K562 (cell line): Measurements from ENCODE around the gene PRR14L. TPM values are rescaled to one million over a fixed set of nuclear protein-coding genes. Genes with fewer than 3 reads are reported as not detected.

Experiments used
- AFF4 ChIP-seq: sonication (generic); formaldehyde crosslinking; IDR thresholded peaks from 2 replicates; pipeline ENCODE4 v1.8.0; 2023; ENCODE audit warnings: mild to moderate bottlenecking, missing genetic modification reagents
- CEBPG ChIP-seq, 3 experiments: fragments of 200-800 bp in 1 of 3; sonication (Bioruptor generic) in 1 of 3; sonication (generic) in 1 of 3; formaldehyde crosslinking in 1 of 3; IDR thresholded peaks in 2 of 3; conservative IDR thresholded peaks in 1 of 3; 2 replicates each; pipeline versions ENCODE4 v1.6.1 to v1.8.0; 2016 to 2022; ENCODE audit warnings: missing compliant biosample characterization in 2 of 3, missing genetic modification characterization in 2 of 3, mild to moderate bottlenecking in 1 of 3, missing genetic modification reagents in 1 of 3
- CREB3L1 ChIP-seq: fragments of 450-650 bp; IDR thresholded peaks from 2 replicates; pipeline ENCODE4 v1.6.1; 2014; ENCODE audit warnings: low read depth, mild to moderate bottlenecking, moderate library complexity, borderline replicate concordance
- HNRNPLL ChIP-seq: fragments of 200-400 bp; formaldehyde crosslinking; IDR thresholded peaks from 2 replicates; pipeline ENCODE4 v1.6.1; 2017; ENCODE audit warnings: low read length, low read depth, mild to moderate bottlenecking; ENCODE audit not compliant: poor library complexity, severe bottlenecking
- MTA1 ChIP-seq: fragments of 450-650 bp; IDR thresholded peaks from 2 replicates; pipeline ENCODE4 v1.6.1; 2017; ENCODE audit warnings: borderline replicate concordance
- MTF1 ChIP-seq: fragments of 250-450 bp; sonication (Bioruptor Pico); IDR thresholded peaks from 2 replicates; pipeline ENCODE4 v1.9.0; 2021; ENCODE audit warnings: moderate library complexity, mild to moderate bottlenecking, inconsistent platforms, borderline replicate concordance
- MYC ChIP-seq, 2 experiments: fragments of 250-450 bp in 1 of 2; sonication (Bioruptor Pico) in 1 of 2; IDR thresholded peaks; 2 replicates each; pipeline versions ENCODE4 v1.5.1 to v1.6.1; 2012 to 2021; ENCODE audit warnings: low read depth in 2 of 2, borderline replicate concordance in 1 of 2, improper control_type of control experiment in 1 of 2, low read length in 1 of 2, mild to moderate bottlenecking in 1 of 2, moderate library complexity in 1 of 2
- RFX1 ChIP-seq: fragments of 450-650 bp; IDR thresholded peaks from 2 replicates; pipeline ENCODE4 v1.6.1; 2016; ENCODE audit warnings: mild to moderate bottlenecking, moderate library complexity
- RFX5 ChIP-seq: IDR thresholded peaks from 2 replicates; pipeline ENCODE4 v1.6.1; 2011; ENCODE audit warnings: low read depth, mild to moderate bottlenecking, improper control_type of control experiment, low read length
- SMARCA4 ChIP-seq: fragments of 450-650 bp; IDR thresholded peaks from 2 replicates; pipeline ENCODE4 v1.6.1; 2016
- SPI1 ChIP-seq: IDR thresholded peaks from 2 replicates; pipeline ENCODE4 v1.6.1; 2011; ENCODE audit warnings: low read depth, low read length, control low read depth, borderline replicate concordance
- TAF7 ChIP-seq: fragments of 450-650 bp; IDR thresholded peaks from 2 replicates; pipeline ENCODE4 v1.6.1; 2016; ENCODE audit warnings: missing genetic modification characterization, missing compliant biosample characterization
- TAL1 ChIP-seq: fragments of 450-650 bp; IDR thresholded peaks from 2 replicates; pipeline ENCODE4 v1.6.1; 2016; ENCODE audit warnings: mild to moderate bottlenecking
- TCF7 ChIP-seq: sonication (generic); IDR thresholded peaks from 2 replicates; pipeline ENCODE4 v1.6.1; 2016; ENCODE audit warnings: antibody characterized with exemption, borderline replicate concordance
- UBTF ChIP-seq, 2 experiments: IDR thresholded peaks; 2 replicates each; pipeline ENCODE4 v1.6.1; 2012; ENCODE audit warnings: improper control_type of control experiment in 2 of 2, low read depth in 2 of 2, low read length in 2 of 2, borderline replicate concordance in 1 of 2
- ZKSCAN3 ChIP-seq: fragments of 250-450 bp; sonication (Bioruptor Pico); IDR thresholded peaks from 2 replicates; pipeline ENCODE4 v1.4.0; 2020
- ZNF133 ChIP-seq: fragments of 250-450 bp; sonication (Bioruptor Pico); IDR thresholded peaks from 2 replicates; pipeline ENCODE4 v1.4.0; 2020; ENCODE audit warnings: mild to moderate bottlenecking
- ZNF41 ChIP-seq: fragments of 250-450 bp; sonication (Bioruptor Pico); conservative IDR thresholded peaks from 2 replicates; pipeline ENCODE4 v1.4.0; 2020; ENCODE audit warnings: mild to moderate bottlenecking
- ZNF445 ChIP-seq: fragments of 250-450 bp; sonication (Bioruptor Pico); IDR thresholded peaks from 2 replicates; pipeline ENCODE4 v1.4.0; 2020; ENCODE audit warnings: low read depth, mild to moderate bottlenecking, moderate library complexity
- polyA plus RNA-seq, 8 experiments: library from polyadenylated mRNA; depleted of rRNA in 4 of 8; stranded (reverse) in 5 of 8; unstranded in 3 of 8; fragments of >200 nt; fragmentation: Nextera tagmentation in 2 of 8; fragmentation: Illumina TruSeq in 1 of 8; extraction: Ambion mirVana in 2 of 8; extraction: Trizol in 1 of 8; gene quantifications; 2 replicates each; pipeline versions ENCODE4 v1.2.1 to v1.2.3, GENCODE V29; 2011 to 2014; ENCODE audit warnings: inconsistent platforms in 1 of 8, missing spikeins in 1 of 8
- total RNA-seq, 7 experiments: library from RNA; depleted of rRNA in 6 of 7; stranded (reverse); fragments of >200 nt in 6 of 7; fragmentation: Illumina TruSeq in 2 of 7; extraction: Trizol in 2 of 7; gene quantifications; 2 replicates each; pipeline versions ENCODE4 v1.2.1 to v1.2.3, GENCODE V29; 2011 to 2021; ENCODE audit warnings: low replicate concordance in 1 of 7

The PRR14L gene
- total and polyA plus RNA-seq, 9 of the 15 experiments (the other 6 are each of a cell fraction or from before 2014, with no cell fraction given): 2.8 to 36.3 (median 12.3) TPM

GRCh38 chr22:31661851-31662667 lies 87.9 kb downstream of the PRR14L start, which contains the start of gene PISD (continued):
- 0 out of 4 replicates have a peak, but pooled peaks of 1 of the 2 experiments have one; percentile 16 for TF ChIP-seq UBTF (IDR thresholded peaks at IDR 0.05; ENCODE audit: borderline replicate concordance in 1 of 2, low read depth in 2 of 2, low read length in 2 of 2)
- TF ChIP-seq MYC (IDR thresholded peaks at IDR 0.05; ENCODE audit: low read depth, low read length): peak; percentile 80
- TF ChIP-seq MYC (CRISPR knock-in tag; IDR thresholded peaks at IDR 0.05; ENCODE audit: borderline replicate concordance, low read depth): no peak
- no peak; the same call in 1 of the 2 replicates for TF ChIP-seq RFX1
- TF ChIP-seq TAL1: no peak
- TF ChIP-seq TAF7 (tag): 0 out of 2 replicates have a peak, but pooled peaks have one; percentile 26
- TF ChIP-seq SPI1: no peak
- TF ChIP-seq MTF1: no peak
- no peak for TF ChIP-seq ZNF133 (CRISPR knock-in tag)
- peak; percentile 26; the same call in 1 of the 2 replicates for TF ChIP-seq SMARCA4
- 0 out of 2 replicates have a peak, but pooled peaks have one; percentile 26 for TF ChIP-seq CREB3L1
- no peak for TF ChIP-seq AFF4 (CRISPR knock-in tag)
- TF ChIP-seq TCF7: no peak
- no peak for TF ChIP-seq ZNF445 (CRISPR knock-in tag)
- peak; percentile 74 for TF ChIP-seq HNRNPLL
- TF ChIP-seq CEBPG (CRISPR knock-in tag; IDR thresholded peaks at IDR 0.05): no peak
- no peak for TF ChIP-seq CEBPG (tag; conservative IDR thresholded peaks at IDR 0.05 in 1 of 2, IDR thresholded peaks at IDR 0.05 in 1 of 2)
- peak; percentile 97 for TF ChIP-seq MTA1
- peak; percentile 49; the same call in 1 of the 2 replicates for TF ChIP-seq RFX5
- no peak for TF ChIP-seq ZNF41
- no peak for TF ChIP-seq ZKSCAN3 (CRISPR knock-in tag)
